ENCODE data around the gene CAMTA1.
"Not testable (repeated sequence)": the region's sequence is repeated elsewhere in the genome, so short reads cannot be mapped to it uniquely, and the experiment has no call there.

Gene CAMTA1

GRCh38 chr1:7789828-7790227, 1004.6 kb downstream of the CAMTA1 start:
- DNase-seq (ENCODE audit: low read depth) = no peak
- H3K4me3 ChIP-seq (ENCODE audit: low read depth, low read length) = no peak overlapping the region
- TF ChIP-seq, protein P1, sequence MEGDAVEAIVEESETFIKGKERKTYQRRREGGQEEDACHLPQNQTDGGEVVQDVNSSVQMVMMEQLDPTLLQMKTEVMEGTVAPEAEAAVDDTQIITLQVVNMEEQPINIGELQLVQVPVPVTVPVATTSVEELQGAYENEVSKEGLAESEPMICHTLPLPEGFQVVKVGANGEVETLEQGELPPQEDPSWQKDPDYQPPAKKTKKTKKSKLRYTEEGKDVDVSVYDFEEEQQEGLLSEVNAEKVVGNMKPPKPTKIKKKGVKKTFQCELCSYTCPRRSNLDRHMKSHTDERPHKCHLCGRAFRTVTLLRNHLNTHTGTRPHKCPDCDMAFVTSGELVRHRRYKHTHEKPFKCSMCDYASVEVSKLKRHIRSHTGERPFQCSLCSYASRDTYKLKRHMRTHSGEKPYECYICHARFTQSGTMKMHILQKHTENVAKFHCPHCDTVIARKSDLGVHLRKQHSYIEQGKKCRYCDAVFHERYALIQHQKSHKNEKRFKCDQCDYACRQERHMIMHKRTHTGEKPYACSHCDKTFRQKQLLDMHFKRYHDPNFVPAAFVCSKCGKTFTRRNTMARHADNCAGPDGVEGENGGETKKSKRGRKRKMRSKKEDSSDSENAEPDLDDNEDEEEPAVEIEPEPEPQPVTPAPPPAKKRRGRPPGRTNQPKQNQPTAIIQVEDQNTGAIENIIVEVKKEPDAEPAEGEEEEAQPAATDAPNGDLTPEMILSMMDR (IDR thresholded peaks at IDR 0.05; ENCODE audit: control insufficient read depth, extremely low read depth, insufficient read depth) = no peak

DNA sequence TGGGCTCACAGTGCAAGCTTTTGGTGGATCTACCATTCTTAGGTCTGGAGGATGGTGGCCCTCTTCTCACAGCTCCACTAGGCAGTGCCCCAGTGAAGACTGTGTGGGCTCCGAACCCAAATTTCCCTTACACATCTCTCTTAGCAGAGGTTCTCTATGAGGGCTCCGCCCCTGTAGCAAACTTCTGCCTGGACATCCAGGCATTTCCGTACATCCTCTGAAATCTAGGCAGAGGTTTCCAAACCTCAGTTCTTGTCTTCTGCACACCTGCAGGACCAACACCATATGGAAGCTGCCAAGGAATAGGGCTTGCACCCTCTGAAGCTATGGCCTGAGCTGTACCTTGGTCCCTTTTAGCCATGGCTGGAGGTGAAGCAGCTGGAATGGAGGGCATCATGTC, 1005.8 kb downstream of the CAMTA1 start:
- not testable (repeated sequence) for DNase-seq (ENCODE audit: low read depth); H3K4me3 ChIP-seq (ENCODE audit: low read depth, low read length)

GRCh38 chr1:7795406-7795805, 1010.2 kb downstream of the CAMTA1 start:
- TF ChIP-seq, protein P1 (IDR thresholded peaks at IDR 0.05; ENCODE audit: control insufficient read depth, extremely low read depth, insufficient read depth) = no peak
- DNase-seq (ENCODE audit: low read depth) = no peak
- no peak overlapping the region for H3K4me3 ChIP-seq (ENCODE audit: low read depth, low read length)

DNA sequence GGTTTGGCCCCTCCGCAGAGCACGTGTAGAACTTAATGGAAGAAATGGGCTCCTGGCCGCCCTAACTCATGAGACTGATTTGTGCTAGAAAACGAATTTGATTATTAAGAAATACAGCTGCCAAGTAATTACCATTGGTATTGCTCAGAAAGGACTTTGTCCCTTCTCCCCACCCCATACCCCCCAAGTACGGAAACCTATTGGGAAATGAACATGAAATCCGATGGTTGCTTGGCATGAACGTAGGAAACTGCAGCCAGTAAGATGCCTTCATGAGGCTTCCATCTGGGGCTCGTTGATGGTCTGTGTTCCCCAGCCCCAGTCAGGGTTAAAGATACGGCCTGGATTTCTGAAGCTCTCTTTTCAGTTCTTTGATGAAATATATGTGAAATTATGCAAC, 1020.2 kb downstream of the CAMTA1 start:
- H3K4me3 ChIP-seq (ENCODE audit: low read depth, low read length) = no peak overlapping the region
- DNase-seq (ENCODE audit: low read depth) = no peak
- TF ChIP-seq, protein P1 (IDR thresholded peaks at IDR 0.05; ENCODE audit: control insufficient read depth, extremely low read depth, insufficient read depth) = no peak

DNA sequence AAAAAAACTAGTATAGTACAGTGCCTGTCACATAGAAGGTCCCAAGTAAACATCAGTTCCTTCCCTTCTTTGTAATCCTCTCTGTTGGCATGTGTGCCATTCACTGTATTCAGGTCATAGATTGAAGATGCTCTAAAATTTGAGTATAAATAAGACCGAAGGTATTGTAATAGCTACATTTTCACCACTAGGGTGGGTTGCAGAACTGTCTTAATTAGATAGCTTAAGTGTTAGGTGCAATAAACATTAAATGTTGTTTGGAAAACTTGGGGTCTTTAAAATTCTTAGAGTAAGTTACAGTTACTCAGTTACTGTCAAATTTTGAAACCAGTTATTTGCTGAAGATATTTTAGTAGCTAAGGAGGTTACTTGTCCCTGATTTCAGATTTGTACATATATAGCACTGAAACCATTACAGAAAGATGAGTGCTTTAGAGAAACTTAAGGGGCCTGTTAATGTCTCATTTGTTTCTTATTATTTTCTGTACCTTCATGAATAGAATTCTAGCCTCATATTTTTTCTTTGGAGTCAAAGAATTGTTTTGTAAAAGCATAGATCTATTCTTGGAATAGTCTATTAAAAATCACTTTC, 1023.1 kb downstream of the CAMTA1 start:
- TF ChIP-seq, protein P1 (IDR thresholded peaks at IDR 0.05; ENCODE audit: control insufficient read depth, extremely low read depth, insufficient read depth) = peak; percentile 64
- DNase-seq (ENCODE audit: low read depth) = no peak
- no peak overlapping the region for H3K4me3 ChIP-seq (ENCODE audit: low read depth, low read length)

GRCh38 chr1:7809742-7810141, 1024.5 kb downstream of the CAMTA1 start:
- TF ChIP-seq, protein P1 (IDR thresholded peaks at IDR 0.05; ENCODE audit: control insufficient read depth, extremely low read depth, insufficient read depth) = no peak
- no peak for DNase-seq (ENCODE audit: low read depth)

GRCh38 chr1:7810395-7810794, 1025.1 kb downstream of the CAMTA1 start:
- DNase-seq (ENCODE audit: low read depth) = no peak
- no peak overlapping the region for H3K4me3 ChIP-seq (ENCODE audit: low read depth, low read length)
- TF ChIP-seq, protein P1 (IDR thresholded peaks at IDR 0.05; ENCODE audit: control insufficient read depth, extremely low read depth, insufficient read depth) = no peak

More at GRCh38 chr1:7809742-7810141, 1024.5 kb downstream of the CAMTA1 start:
- H3K4me3 ChIP-seq (ENCODE audit: low read depth, low read length) = no peak overlapping the region
